HCT116 (cell line): ENCODE data around the gene KIAA1549. TPM values are rescaled to one million over a fixed set of nuclear protein-coding genes. Genes with fewer than 3 reads are reported as not detected.

ENCODE experiments used
- ATAC-seq: fragments of 200-7000 bp; cut with Tn5 transposase; 2 replicates; pipeline ENCODE4 v1.9.1; 2020; ENCODE audit warnings: mild to moderate bottlenecking, moderate library complexity
- BruUV-seq: library from RNA; stranded (reverse); fragments of 400-500 nt; replicated peaks from 2 replicates; lab custom pipeline; 2021; lab: Mats Ljungman, UMichigan
- CTCF ChIA-PET: fragments of 300-600 bp; sonication (Branson Sonifier 250); formaldehyde crosslinking; loops from one replicate; lab custom pipeline; 2021; ENCODE audit warnings: antibody characterized with exemption; lab: Charles Lee
- POLR2A ChIA-PET: fragments of 300-600, 350-600 bp; sonication (Branson Sonifier 250); formaldehyde crosslinking; loops from one replicate; lab custom pipeline; 2021; ENCODE audit warnings: antibody characterized with exemption; lab: Charles Lee
- RAD21 ChIA-PET, 2 experiments: fragments of 300-600 bp; sonication (Branson Sonifier 250); formaldehyde crosslinking; loops; one replicate each; lab custom pipeline; 2023; ENCODE audit warnings: low total read pairs in 2 of 2; ENCODE audit not compliant: uncharacterized antibody in 2 of 2, unreplicated experiment in 2 of 2, low non-redundant PET in 1 of 2; lab: Charles Lee
- DNase-seq: peaks from one replicate; pipeline ENCODE4 v3.0.0-alpha.2; 2010; ENCODE audit warnings: low read depth, low spot score
- H2AFZ ChIP-seq: fragments of 200-600 bp; shearing (Covaris generic), sonication (generic); 2 replicates; pipeline ENCODE4 v1.6.1; 2017; ENCODE audit warnings: low read depth, mixed run types, mixed read lengths, antibody characterized with exemption, low read length; ENCODE audit not compliant: poor library complexity, severe bottlenecking
- H3K27ac ChIP-seq: 2 replicates; pipeline ENCODE4 v1.5.1; 2012; ENCODE audit warnings: low read depth, low read length
- H3K27me3 ChIP-seq: fragments of 200-600 bp; sonication (generic); 2 replicates; pipeline ENCODE4 v1.6.1; 2016; ENCODE audit warnings: mixed run types, low read length, mixed read lengths; ENCODE audit not compliant: insufficient read depth
- H3K36me3 ChIP-seq, 2 experiments: fragments of 200-500 bp in 1 of 2; fragments of 200-600 bp in 1 of 2; sonication (Bioruptor generic) in 1 of 2; sonication (generic) in 1 of 2; 2 replicates each; pipeline versions ENCODE4 v1.5.1 to v1.6.1; 2014 to 2016; ENCODE audit warnings: low read length in 2 of 2, inconsistent platforms in 1 of 2, mixed read lengths in 1 of 2, mixed run types in 1 of 2; ENCODE audit not compliant: insufficient read depth in 2 of 2, control insufficient read depth in 1 of 2
- H3K4me1 ChIP-seq, 2 experiments: fragments of 200-600 bp in 1 of 2; sonication (generic) in 1 of 2; 2 replicates each; pipeline versions ENCODE4 v1.5.1 to v1.6.1; 2012 to 2017; ENCODE audit warnings: low read length in 2 of 2, inconsistent platforms in 1 of 2, mild to moderate bottlenecking in 1 of 2, mixed read lengths in 1 of 2, mixed run types in 1 of 2, moderate library complexity in 1 of 2; ENCODE audit not compliant: insufficient read depth in 2 of 2, control insufficient read depth in 1 of 2
- H3K4me2 ChIP-seq: fragments of 200-600 bp; sonication (generic); 2 replicates; pipeline ENCODE4 v1.6.1; 2017; ENCODE audit warnings: mixed run types, low read length, mixed read lengths
- H3K4me3 ChIP-seq, 2 experiments: fragments of 200-600 bp in 1 of 2; sonication (generic) in 1 of 2; replicated peaks in 1 of 2; 2 replicates each; pipeline ENCODE4 v1.5.1; 2011 to 2016; ENCODE audit warnings: low read length in 2 of 2, control low read depth in 1 of 2, low read depth in 1 of 2, mild to moderate bottlenecking in 1 of 2, mixed read lengths in 1 of 2, mixed run types in 1 of 2
- H3K79me2 ChIP-seq: fragments of 200-600 bp; sonication (generic); 2 replicates; pipeline ENCODE4 v1.6.1; 2017; ENCODE audit warnings: mild to moderate bottlenecking, mixed run types, low read length, moderate library complexity, mixed read lengths; ENCODE audit not compliant: insufficient read depth
- H3K9ac ChIP-seq: fragments of 200-600 bp; sonication (generic); 2 replicates; pipeline ENCODE4 v1.6.1; 2016; ENCODE audit warnings: low read length, mixed read lengths
- H3K9me2 ChIP-seq: fragments of 200-600 bp; sonication (generic), shearing (Covaris generic); 2 replicates; pipeline ENCODE4 v1.6.1; 2017; ENCODE audit warnings: mixed run types, mild to moderate bottlenecking, moderate library complexity; ENCODE audit not compliant: insufficient read depth
- H3K9me3 ChIP-seq, 2 experiments: fragments of 200-500 bp in 1 of 2; fragments of 200-600 bp in 1 of 2; sonication (Bioruptor generic) in 1 of 2; sonication (generic) in 1 of 2; 2 replicates each; pipeline ENCODE4 v1.6.1; 2014 to 2017; ENCODE audit warnings: low read length in 2 of 2, mixed read lengths in 2 of 2, inconsistent platforms in 1 of 2, low read depth in 1 of 2, mild to moderate bottlenecking in 1 of 2, mixed run types in 1 of 2, moderate library complexity in 1 of 2; ENCODE audit not compliant: control insufficient read depth in 1 of 2, insufficient read depth in 1 of 2
- H4K20me1 ChIP-seq: fragments of 200-600 bp; sonication (generic), shearing (Covaris generic); 2 replicates; pipeline ENCODE4 v1.6.1; 2017; ENCODE audit warnings: mixed run types, mild to moderate bottlenecking, moderate library complexity; ENCODE audit not compliant: insufficient read depth
- ATF3 ChIP-seq: IDR thresholded peaks from 2 replicates; pipeline ENCODE4 v1.6.1; 2012
- CBX3 ChIP-seq: IDR thresholded peaks from 2 replicates; pipeline ENCODE4 v1.6.1; 2012; ENCODE audit warnings: low read depth
- CEBPB ChIP-seq: IDR thresholded peaks from 2 replicates; pipeline ENCODE4 v1.6.1; 2012; ENCODE audit warnings: low read depth
- CTCF ChIP-seq, 3 experiments: fragments of 200-600 bp in 1 of 3; sonication (generic) in 1 of 3; IDR thresholded peaks in 2 of 3; conservative IDR thresholded peaks in 1 of 3; 2 replicates each; pipeline ENCODE4 v1.5.1; 2012 to 2017; ENCODE audit warnings: low read depth in 2 of 3, low read length in 2 of 3, antibody characterized with exemption in 1 of 3, borderline replicate concordance in 1 of 3, control low read depth in 1 of 3, mild to moderate bottlenecking in 1 of 3, mixed read lengths in 1 of 3, mixed run types in 1 of 3, moderate library complexity in 1 of 3; ENCODE audit not compliant: insufficient read depth in 1 of 3
- EGR1 ChIP-seq: IDR thresholded peaks from 2 replicates; pipeline ENCODE4 v1.6.1; 2012; ENCODE audit warnings: low read depth
- EZH2 ChIP-seq: fragments of 200-600 bp; sonication (generic); IDR thresholded peaks from 2 replicates; pipeline ENCODE4 v1.6.1; 2017; ENCODE audit warnings: antibody characterized with exemption, mixed run types
- EZH2phosphoT487 ChIP-seq: fragments of 200-600 bp; IDR thresholded peaks from 2 replicates; pipeline ENCODE4 v1.6.1; 2018; ENCODE audit warnings: antibody characterized with exemption, borderline replicate concordance
- FOSL1 ChIP-seq: IDR thresholded peaks from 2 replicates; pipeline ENCODE4 v1.6.1; 2012; ENCODE audit warnings: low read depth
- JUND ChIP-seq: IDR thresholded peaks from 2 replicates; pipeline ENCODE4 v1.6.1; 2012
- RAD21 ChIP-seq: IDR thresholded peaks from 2 replicates; pipeline ENCODE4 v1.6.1; 2012; ENCODE audit warnings: low read depth, mild to moderate bottlenecking
- SP1 ChIP-seq: IDR thresholded peaks from 2 replicates; pipeline ENCODE4 v1.6.1; 2012; ENCODE audit warnings: low read depth
- TCF7L2 ChIP-seq: IDR thresholded peaks from 2 replicates; pipeline ENCODE4 v1.7.0; 2011; ENCODE audit warnings: borderline replicate concordance, inconsistent platforms; ENCODE audit not compliant: insufficient read depth, insufficient read length; ENCODE audit errors: extremely low read depth
- YY1 ChIP-seq: IDR thresholded peaks from 2 replicates; pipeline ENCODE4 v1.6.1; 2011; ENCODE audit warnings: low read length, low read depth, moderate library complexity, mild to moderate bottlenecking; ENCODE audit not compliant: insufficient replicate concordance; ENCODE audit errors: extremely low read depth
- ZFX ChIP-seq: fragments of 450-650 bp; IDR thresholded peaks from 2 replicates; pipeline ENCODE4 v1.6.1; 2017
- ZNF274 ChIP-seq: fragments of 200-500 bp; sonication (Bioruptor generic); IDR thresholded peaks from 2 replicates; pipeline ENCODE4 v1.6.1; 2014; ENCODE audit warnings: mild to moderate bottlenecking, low read depth, low read length, inconsistent platforms
- intact Hi-C: fragments of 100-400 bp; cut with micrococcal nuclease; formaldehyde crosslinking; loops from 2 replicates; pipeline ENCODE4 v1.10.0; 2022
- total RNA-seq: library from RNA; stranded (reverse); gene quantifications from one replicate; pipeline ENCODE4 v1.2.1, GENCODE V29; 2021; ENCODE audit not compliant: unreplicated experiment
- TF ChIP-seq, protein P1 (sequence below): IDR thresholded peaks from 2 replicates; pipeline ENCODE4 v1.6.1; 2011; ENCODE audit warnings: mild to moderate bottlenecking, low read length, moderate library complexity; ENCODE audit not compliant: insufficient replicate concordance; ENCODE audit errors: extremely low read depth
- TF ChIP-seq, protein P2 (sequence below): IDR thresholded peaks from 2 replicates; pipeline ENCODE4 v1.6.1; 2012; ENCODE audit warnings: low read depth

KIAA1549 gene
- total RNA-seq, 1 experiment from 2014 or later = 3.9 TPM

DNA sequence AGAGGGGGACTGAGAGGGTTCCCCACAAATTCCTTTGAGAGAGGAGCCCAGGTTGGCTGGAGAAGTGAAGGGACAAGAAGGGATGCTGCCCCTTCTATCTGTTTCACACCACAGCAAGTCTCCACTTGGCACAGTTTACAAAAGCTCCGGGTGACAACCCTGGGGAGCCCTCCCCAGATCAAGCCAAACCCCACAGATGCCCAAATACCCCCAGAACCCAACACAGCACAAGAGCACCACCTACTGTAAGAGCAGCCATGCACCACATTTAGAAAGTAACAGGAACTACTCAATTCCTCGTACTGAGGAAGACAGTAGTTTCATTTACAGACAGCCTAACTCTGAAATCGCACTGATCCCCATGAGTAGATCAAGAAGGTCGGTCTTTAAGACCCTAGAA, 115.3 kb downstream of the KIAA1549 start:
- ATAC-seq (peak; percentile 64), DNase-seq (no peak)
- ChIA-PET RAD21 (interaction anchor here in 1 of 2 experiments (1.0 kb wide), 1 partner anchor 963 kb away, joined by 3 read pairs; no protein-coding TSS in a partner anchor), CTCF (no interaction called here), POLR2A (no interaction called here)
- Histone ChIP-seq H3K27me3 (no peaks in the 10 kb centered on the region), H3K36me3 (0 out of 4 replicates have a peak, but pooled peaks cover 0 to 4% of the 10 kb centered on the region in 2 experiments), H2AFZ (no peak overlapping the region), H3K9me2 (no peaks in the 10 kb centered on the region), H3K4me2 (no peak overlapping the region), H3K9ac (no peak overlapping the region), H3K4me1 (peaks cover 0 to 8% of the 10 kb centered on the region in 2 experiments; a peak in 2 of 4 replicates), H3K27ac (no peak overlapping the region), H3K9me3 (no peaks in the 10 kb centered on the region), H3K4me3 (no peak overlapping the region), H4K20me1 (no peaks in the 10 kb centered on the region), H3K79me2 (no peaks in the 10 kb centered on the region)
- no TSS peak for BruUV-seq
- intact Hi-C loops = loop anchor here (1.0 kb wide), 1 partner anchor 705 kb away; no protein-coding TSS in a partner anchor
- TF ChIP-seq JUND (no peak), RAD21 (peak; percentile 68), CEBPB (no peak), SP1 (no peak), EZH2phosphoT487 (no peak), CTCF (IDR thresholded peaks at IDR 0.05 in 2 of 3, conservative IDR thresholded peaks at IDR 0.05 in 1 of 3; ENCODE audit: borderline replicate concordance in 1 of 3, insufficient read depth in 1 of 3, low read depth in 2 of 3, low read length in 2 of 3) (peak in 2 of 3 experiments; percentile 48 to 55; a peak in 4 of 6 replicates), YY1 (no peak), EGR1 (no peak), ATF3 (no peak), CBX3 (no peak), ZFX (no peak), ZNF274 (no peak), EZH2 (no peak), FOSL1 (no peak), TCF7L2 (no peak)
- TF ChIP-seq, protein P1, sequence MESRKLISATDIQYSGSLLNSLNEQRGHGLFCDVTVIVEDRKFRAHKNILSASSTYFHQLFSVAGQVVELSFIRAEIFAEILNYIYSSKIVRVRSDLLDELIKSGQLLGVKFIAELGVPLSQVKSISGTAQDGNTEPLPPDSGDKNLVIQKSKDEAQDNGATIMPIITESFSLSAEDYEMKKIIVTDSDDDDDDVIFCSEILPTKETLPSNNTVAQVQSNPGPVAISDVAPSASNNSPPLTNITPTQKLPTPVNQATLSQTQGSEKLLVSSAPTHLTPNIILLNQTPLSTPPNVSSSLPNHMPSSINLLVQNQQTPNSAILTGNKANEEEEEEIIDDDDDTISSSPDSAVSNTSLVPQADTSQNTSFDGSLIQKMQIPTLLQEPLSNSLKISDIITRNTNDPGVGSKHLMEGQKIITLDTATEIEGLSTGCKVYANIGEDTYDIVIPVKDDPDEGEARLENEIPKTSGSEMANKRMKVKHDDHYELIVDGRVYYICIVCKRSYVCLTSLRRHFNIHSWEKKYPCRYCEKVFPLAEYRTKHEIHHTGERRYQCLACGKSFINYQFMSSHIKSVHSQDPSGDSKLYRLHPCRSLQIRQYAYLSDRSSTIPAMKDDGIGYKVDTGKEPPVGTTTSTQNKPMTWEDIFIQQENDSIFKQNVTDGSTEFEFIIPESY = no peak
- TF ChIP-seq, protein P2, sequence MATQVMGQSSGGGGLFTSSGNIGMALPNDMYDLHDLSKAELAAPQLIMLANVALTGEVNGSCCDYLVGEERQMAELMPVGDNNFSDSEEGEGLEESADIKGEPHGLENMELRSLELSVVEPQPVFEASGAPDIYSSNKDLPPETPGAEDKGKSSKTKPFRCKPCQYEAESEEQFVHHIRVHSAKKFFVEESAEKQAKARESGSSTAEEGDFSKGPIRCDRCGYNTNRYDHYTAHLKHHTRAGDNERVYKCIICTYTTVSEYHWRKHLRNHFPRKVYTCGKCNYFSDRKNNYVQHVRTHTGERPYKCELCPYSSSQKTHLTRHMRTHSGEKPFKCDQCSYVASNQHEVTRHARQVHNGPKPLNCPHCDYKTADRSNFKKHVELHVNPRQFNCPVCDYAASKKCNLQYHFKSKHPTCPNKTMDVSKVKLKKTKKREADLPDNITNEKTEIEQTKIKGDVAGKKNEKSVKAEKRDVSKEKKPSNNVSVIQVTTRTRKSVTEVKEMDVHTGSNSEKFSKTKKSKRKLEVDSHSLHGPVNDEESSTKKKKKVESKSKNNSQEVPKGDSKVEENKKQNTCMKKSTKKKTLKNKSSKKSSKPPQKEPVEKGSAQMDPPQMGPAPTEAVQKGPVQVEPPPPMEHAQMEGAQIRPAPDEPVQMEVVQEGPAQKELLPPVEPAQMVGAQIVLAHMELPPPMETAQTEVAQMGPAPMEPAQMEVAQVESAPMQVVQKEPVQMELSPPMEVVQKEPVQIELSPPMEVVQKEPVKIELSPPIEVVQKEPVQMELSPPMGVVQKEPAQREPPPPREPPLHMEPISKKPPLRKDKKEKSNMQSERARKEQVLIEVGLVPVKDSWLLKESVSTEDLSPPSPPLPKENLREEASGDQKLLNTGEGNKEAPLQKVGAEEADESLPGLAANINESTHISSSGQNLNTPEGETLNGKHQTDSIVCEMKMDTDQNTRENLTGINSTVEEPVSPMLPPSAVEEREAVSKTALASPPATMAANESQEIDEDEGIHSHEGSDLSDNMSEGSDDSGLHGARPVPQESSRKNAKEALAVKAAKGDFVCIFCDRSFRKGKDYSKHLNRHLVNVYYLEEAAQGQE = no peak
